Motor neuron (in vitro differentiated cells): Measurements from ENCODE around the gene DLX5. TPM values are rescaled to one million over a fixed set of nuclear protein-coding genes. Genes with fewer than 3 reads are reported as not detected.

ENCODE experiments used
- ATAC-seq, 8 experiments: fragments of 200-7000 bp; cut with Tn5 transposase; replicated peaks in 6 of 8; 2 replicates each; pipeline ENCODE4 v1.8.0; 2021; ENCODE audit warnings: mild to moderate bottlenecking in 8 of 8, moderate library complexity in 8 of 8
- H3K27ac ChIP-seq, 2 donors: fragments of 250-450 bp; sonication (Bioruptor Pico); 2 replicates each; pipeline ENCODE4 v1.9.0; 2021; ENCODE audit warnings: antibody characterized with exemption in 2 of 2, mild to moderate bottlenecking in 2 of 2, moderate library complexity in 1 of 2
- H3K4me1 ChIP-seq, 2 donors: fragments of 250-450 bp; sonication (Bioruptor Pico); replicated peaks in 1 of 2; 2 replicates each; pipeline ENCODE4 v1.6.1; 2021; ENCODE audit warnings: antibody characterized with exemption in 2 of 2, mild to moderate bottlenecking in 2 of 2, moderate library complexity in 1 of 2
- H3K4me3 ChIP-seq, 5 donors: fragments of 250-450 bp; sonication (Bioruptor Pico); 2 replicates each; pipeline ENCODE4 v1.9.0; 2021; ENCODE audit warnings: antibody characterized with exemption in 5 of 5, mild to moderate bottlenecking in 5 of 5, moderate library complexity in 4 of 5
- WGBS, 10 experiments: fragments of 450-650 bp; shearing (Covaris generic); methylation state at CpG; one replicate each; pipeline ENCODE4 v1.0.0; 2022; 5-methylcytosine and 5-hydroxymethylcytosine counted together
- in situ Hi-C, 9 experiments: fragments of 400-800 bp; cut with MboI; loops; one replicate each; pipeline ENCODE4 v1.15.0; 2021; ENCODE audit warnings: low sequenced_read_pairs in 9 of 9, low pct_unique_long_range_greater_than_20kb in 2 of 9; ENCODE audit not compliant: unreplicated experiment in 9 of 9
- total RNA-seq, 8 experiments: library from RNA; unstranded; fragments of 300-600 nt; gene quantifications; 2 replicates each; pipeline versions ENCODE4 v1.2.3 to v1.2.4, GENCODE V29; 2022

The DLX5 gene
- total RNA-seq, 8 experiments from 2014 or later = 0.56 to 10.8 (median 1.9) TPM; not detected in 3

DNA sequence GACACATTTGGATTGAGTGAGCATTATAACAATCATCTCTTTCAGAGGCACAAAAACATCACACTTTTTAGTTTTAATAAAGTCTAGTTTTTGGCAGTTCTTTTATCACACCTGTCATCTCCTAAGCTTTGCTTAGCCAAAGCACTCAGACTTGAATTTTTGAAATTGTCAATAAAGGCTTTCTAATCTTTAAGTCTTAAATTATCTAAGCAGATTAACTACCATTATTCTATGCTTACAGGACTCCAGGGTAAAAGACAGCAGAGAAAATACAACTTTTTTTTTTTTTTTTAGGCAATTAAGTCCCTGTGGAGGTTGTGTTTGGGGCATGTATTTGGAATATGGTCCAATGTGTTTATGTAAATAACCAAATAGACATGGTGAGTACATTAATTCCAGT is 36.9 kb downstream of the DLX5 start:
- H3K4me3 ChIP-seq = no peak overlapping the region

DNA sequence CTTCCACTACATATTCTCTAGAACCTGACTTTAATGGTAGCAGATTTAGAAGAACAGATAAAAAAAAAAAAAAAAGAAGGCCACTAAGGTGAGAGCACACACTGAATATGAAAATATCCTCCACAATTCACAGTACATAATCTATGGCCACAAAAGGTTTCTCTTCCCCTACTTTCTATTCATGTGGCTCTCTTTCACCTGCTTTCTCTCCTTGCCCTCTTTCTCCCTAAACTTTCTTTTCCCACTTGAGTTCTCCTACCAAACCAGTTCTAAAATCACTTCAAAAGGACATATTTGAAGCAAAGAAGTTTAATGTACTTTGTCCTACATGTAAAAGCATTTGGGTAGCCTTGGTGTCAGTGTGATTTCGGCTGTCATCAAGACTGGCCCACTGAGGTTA is 37.7 kb downstream of the DLX5 start:
- no peak for ATAC-seq
- WGBS, 10 experiments = 0 to 62% (median 58%) methylated on average over 1 of the region's 1 CpG; no CpG with 5 or more reads in 5 of the 10 experiments
- no peak overlapping the region for H3K27ac ChIP-seq
- no peaks in the 10 kb centered on the region for H3K4me1 ChIP-seq
- H3K4me3 ChIP-seq = no peak overlapping the region
- in situ Hi-C loops = no loop called here

More for the DNA sequence above, 36.9 kb downstream of the DLX5 start:
- in situ Hi-C loops = no loop called here
- Histone ChIP-seq H3K4me1 (no peaks in the 10 kb centered on the region), H3K27ac (no peak overlapping the region)
- ATAC-seq = no peak

DNA sequence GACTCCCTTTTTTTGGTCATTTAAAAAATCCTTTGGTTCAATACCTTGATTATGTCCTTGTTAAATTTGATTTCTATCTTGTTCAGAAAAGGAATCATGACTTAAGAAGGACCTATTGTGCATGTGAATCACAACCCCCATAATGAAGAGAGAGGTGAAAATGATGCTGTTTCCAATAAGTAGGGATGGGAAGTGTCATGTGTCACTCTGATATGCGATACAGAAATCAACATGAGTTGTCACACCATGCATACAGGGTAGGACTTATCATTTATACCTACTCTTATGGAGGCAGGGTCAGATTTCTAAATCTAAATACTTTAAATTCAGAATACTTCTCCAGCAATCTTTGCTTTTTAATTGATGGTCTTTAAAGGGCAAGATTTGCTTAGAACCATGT is 38.6 kb downstream of the DLX5 start:
- Histone ChIP-seq H3K4me3 (no peak overlapping the region), H3K27ac (no peak overlapping the region), H3K4me1 (no peaks in the 10 kb centered on the region)
- in situ Hi-C loops = no loop called here
- no peak for ATAC-seq
- WGBS, 10 experiments = 0 to 73% (median 50%) methylated on average over 1 of the region's 1 CpG; no CpG with 5 or more reads in 2 of the 10 experiments

DNA sequence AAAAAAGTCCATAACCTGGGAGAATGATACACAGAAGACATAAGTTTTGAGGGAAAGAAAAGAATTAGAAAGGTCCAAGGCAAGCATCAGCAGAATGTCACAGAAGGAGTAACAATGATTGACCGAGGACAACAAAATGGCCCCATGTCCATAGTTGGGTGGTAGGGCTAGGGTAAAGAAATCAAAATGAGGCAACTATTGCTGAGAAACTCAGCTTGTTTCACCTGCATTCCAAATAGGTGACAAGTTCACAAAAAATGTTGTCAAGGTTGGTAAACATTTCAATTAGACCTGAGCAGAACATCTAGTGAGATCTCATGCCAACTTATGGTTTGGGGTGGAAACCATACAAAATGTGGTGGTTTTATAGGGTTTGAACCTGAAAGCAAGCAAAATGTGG is 42.0 kb downstream of the DLX5 start:
- 33 to 100% (median 89%) methylated on average over 1 of the region's 1 CpG; no CpG with 5 or more reads in 3 of the 10 experiments for WGBS, 10 experiments
- Histone ChIP-seq H3K4me3 (no peak overlapping the region), H3K27ac (no peak overlapping the region), H3K4me1 (no peaks in the 10 kb centered on the region)
- no peak for ATAC-seq
- in situ Hi-C loops = no loop called here

DNA sequence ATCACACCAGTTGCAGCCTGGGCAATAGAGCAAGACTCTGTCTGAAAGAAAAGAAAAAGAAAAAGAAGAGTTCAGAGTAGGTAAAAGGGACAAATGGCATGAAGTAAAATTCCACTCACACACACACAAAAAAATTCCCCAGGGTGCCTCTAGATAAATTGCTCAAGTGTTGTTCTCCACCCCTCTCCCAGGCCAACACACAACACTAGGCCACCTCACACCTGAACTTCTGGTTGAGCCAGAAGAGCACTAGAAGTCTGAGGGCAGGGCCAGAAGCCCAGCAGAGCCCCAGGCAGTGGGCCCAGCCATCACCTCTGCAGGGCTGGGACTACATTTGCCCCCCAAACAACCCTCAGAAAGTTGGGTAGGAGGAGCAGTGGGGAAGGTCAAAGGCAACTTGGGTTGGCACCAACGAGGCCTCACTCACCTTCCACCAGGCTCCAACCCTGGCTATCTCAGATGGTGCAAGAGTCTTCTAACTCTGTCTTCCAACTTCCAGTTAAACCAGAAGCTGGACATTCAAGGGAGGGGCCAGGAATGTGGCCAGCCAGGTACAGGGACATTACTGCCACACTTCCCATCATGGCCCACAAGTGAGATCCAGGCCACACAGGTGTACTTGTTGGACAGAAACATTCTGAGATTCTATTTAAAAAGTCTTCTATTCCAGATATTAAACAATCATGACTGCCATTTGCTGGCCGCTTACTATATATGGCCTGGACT is 44.9 kb downstream of the DLX5 start:
- no peak for ATAC-seq
- Histone ChIP-seq H3K4me1 (no peaks in the 10 kb centered on the region), H3K27ac (no peak overlapping the region), H3K4me3 (no peak overlapping the region)
- 0 to 100% (median 100%) methylated on average over 1 to 2 of the region's 2 CpGs; no CpG with 5 or more reads in 3 of the 10 experiments for WGBS, 10 experiments
- in situ Hi-C loops = no loop called here

DNA sequence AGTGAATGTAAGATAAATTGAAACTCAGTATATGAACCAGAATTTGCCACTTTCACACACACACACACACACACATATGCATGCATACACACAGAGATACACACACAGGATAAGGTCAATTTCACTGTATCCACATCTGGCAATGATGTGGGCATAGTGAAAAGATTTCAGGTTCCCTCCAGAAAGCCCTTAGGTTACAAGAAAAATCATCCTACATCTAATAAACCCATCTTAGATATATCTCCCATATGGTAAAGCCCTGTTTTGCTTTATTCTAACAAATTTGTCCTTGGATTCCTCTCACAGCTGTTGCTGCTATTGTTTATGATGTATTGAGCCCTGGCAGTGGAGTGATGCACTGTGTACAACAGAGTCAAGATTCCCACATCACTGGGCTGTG is 47.2 kb downstream of the DLX5 start:
- in situ Hi-C loops = no loop called here
- ATAC-seq = no peak
- Histone ChIP-seq H3K4me1 (no peaks in the 10 kb centered on the region), H3K4me3 (no peak overlapping the region), H3K27ac (no peak overlapping the region)

DNA sequence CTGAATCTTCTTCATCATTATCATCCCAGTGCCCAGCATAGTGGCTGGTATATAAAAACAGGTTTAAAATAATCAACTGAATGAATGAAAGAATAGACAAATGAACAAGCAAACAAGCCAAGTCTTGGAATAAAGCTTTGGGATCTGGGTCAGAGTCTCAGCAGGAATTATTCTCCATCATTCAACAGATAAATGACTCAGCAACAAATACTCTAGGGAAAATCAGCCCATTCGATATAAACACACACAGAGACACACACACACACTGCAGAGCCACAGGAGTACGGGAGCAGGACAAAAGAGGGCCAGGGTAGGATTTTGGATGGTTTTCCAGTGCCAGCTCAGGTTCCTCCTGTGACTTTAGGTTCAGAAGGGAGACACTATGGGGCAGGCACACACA is 48.5 kb downstream of the DLX5 start:
- ATAC-seq = no peak
- Histone ChIP-seq H3K4me3 (no peak overlapping the region), H3K4me1 (no peaks in the 10 kb centered on the region), H3K27ac (no peak overlapping the region)
- 0 to 60% (median 28%) methylated on average over 1 to 2 of the region's 2 CpGs; no CpG with 5 or more reads in 3 of the 10 experiments for WGBS, 10 experiments
- in situ Hi-C loops = no loop called here

DNA sequence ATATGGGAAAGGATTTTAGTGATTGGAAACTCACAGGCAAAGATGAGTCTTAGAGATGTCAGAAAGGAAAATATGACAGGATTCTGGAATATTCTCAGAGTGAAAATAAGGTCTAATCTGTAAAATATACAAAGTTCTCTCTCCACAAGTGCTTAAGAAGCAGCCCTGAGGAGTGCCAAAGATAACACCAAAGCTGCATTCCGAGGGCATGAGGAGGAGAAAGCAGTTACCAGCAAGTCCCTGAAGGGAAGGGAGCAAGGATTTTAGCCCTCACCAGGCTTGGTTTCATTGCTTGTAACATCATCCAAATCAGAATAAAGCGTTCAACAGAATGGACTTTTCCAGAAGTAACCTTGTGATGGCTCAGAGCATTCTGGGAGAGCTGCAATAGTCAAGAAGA is 50.6 kb downstream of the DLX5 start:
- 0 to 80% (median 54%) methylated on average over 1 to 2 of the region's 2 CpGs; no CpG with 5 or more reads in 1 of the 10 experiments for WGBS, 10 experiments

DNA sequence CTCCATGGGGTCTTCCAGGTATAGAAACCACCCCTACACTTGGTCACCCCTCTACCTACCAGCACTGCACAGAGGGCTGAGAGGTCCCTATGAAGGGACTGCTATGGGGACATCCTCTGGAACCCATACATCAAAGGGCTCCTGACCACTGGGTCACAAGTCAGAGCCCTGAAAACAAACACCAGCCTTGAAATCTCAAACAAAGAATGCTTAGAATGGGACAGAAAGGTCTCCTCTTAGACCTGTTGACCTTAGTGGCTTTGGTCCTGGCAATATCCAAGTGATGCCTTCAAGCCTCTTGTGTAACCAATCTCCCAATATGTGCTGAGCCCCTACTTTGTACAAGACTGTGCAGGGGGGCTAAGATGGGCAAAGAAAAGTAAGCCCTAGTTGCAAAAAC is 53.9 kb downstream of the DLX5 start:
- ATAC-seq = no peak
- in situ Hi-C loops = no loop called here
- H3K4me1 ChIP-seq = no peaks in the 10 kb centered on the region
- no peak overlapping the region for H3K4me3 ChIP-seq
- H3K27ac ChIP-seq = no peak overlapping the region

More for the DNA sequence above, 50.6 kb downstream of the DLX5 start:
- no peak overlapping the region for H3K4me3 ChIP-seq
- no peaks in the 10 kb centered on the region for H3K4me1 ChIP-seq
- in situ Hi-C loops = no loop called here
- ATAC-seq = no peak
- H3K27ac ChIP-seq = no peak overlapping the region

Other genes with a start within 250 kb of the DLX5 start
- 1 to 10 TPM in 3 of 8 experiments, under 1 TPM in 4, not detected in 1; 0.10 to 5.5 (median 0.88) TPM for gene DLX6, start 19.3 kb downstream of the DLX5 start, total RNA-seq
- 10 to 100 TPM; 14.2 to 48.7 (median 28.8) TPM for gene SDHAF3, start 92.9 kb upstream of the DLX5 start, total RNA-seq